ENCODE measurements around the gene SUPT4H1. TPM values are rescaled to one million over a fixed set of nuclear protein-coding genes. Genes with fewer than 3 reads are reported as not detected.

The SUPT4H1 gene
- total and polyA plus RNA-seq, 9 of the 15 experiments (the other 6 are each of a cell fraction or from before 2014, with no cell fraction given): 62.1 to 320 (median 117) TPM

DNA sequence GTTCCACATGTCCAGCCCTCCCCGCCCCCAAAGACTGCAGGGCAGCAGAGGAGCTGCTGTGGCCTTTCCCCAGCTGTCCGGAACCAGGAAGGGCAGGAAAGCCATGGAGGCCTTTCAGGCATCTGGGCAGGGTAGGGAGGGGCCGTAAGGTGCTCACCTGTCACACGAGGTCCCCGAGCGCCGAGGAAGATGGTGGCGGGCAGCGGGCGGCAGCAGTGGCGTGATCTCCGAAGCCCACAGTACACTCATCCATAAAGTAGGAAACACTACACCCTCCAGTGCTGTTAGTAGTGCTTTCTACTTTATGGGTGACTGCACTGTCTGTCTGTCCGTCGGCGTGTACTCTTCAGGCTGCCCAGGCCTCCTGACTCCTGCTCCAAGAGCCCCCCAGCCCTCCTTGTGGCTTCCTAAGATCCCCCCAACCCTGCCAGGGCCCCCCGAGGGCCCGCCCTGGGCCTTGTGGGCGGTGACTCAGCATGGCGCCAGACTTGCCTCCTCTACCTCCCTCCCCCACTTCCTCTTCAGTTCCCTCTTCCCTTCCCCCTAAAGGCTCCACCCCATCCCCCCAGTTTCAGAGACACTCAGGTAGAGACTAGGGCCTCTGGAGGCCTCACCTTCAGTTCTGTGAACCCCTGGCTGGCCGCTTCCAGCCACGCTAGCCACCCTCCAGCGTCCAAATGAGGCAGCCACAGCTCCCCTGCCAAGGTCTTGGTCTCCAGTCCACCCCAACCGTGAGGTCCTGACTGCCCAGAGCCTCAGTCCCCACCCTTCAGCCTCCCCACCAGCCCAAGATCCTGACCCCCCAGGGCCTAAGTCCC is 20.8 kb downstream of the SUPT4H1 start (continued):
- TF ChIP-seq ZBTB1 (CRISPR knock-in tag; IDR thresholded peaks at IDR 0.05; ENCODE audit: borderline replicate concordance, low read depth) (no peak), SMAD1 (IDR thresholded peaks at IDR 0.05; ENCODE audit: low read depth, low read length, partially characterized antibody) (peak; percentile 96), ZKSCAN1 (IDR thresholded peaks at IDR 0.05; ENCODE audit: low read depth, low read length) (no peak), CREB1 (IDR thresholded peaks at IDR 0.05) (peak; percentile 45), CREB1 (CRISPR knock-in tag; IDR thresholded peaks at IDR 0.05) (peak; percentile 14; the same call in 1 of the 2 replicates), ZNF12 (CRISPR knock-in tag; IDR thresholded peaks at IDR 0.05) (0 out of 2 replicates have a peak, but pooled peaks have one; percentile 11), ELF1 (tag; IDR thresholded peaks at IDR 0.05) (peak; percentile 49), SNRNP70 (optimal IDR thresholded peaks at IDR 0.05; ENCODE audit: low read depth, low read length) (peak; percentile 92), MTA1 (IDR thresholded peaks at IDR 0.05; ENCODE audit: borderline replicate concordance) (0 out of 2 replicates have a peak, but pooled peaks have one; percentile 14), PHTF2 (CRISPR knock-in tag; IDR thresholded peaks at IDR 0.05) (no peak), ZNF133 (CRISPR knock-in tag; IDR thresholded peaks at IDR 0.05) (no peak), L3MBTL2 (IDR thresholded peaks at IDR 0.05) (peak; percentile 22; the same call in 1 of the 2 replicates), OTX1 (CRISPR knock-in tag; IDR thresholded peaks at IDR 0.05) (no peak)
- TF ChIP-seq, protein P1, sequence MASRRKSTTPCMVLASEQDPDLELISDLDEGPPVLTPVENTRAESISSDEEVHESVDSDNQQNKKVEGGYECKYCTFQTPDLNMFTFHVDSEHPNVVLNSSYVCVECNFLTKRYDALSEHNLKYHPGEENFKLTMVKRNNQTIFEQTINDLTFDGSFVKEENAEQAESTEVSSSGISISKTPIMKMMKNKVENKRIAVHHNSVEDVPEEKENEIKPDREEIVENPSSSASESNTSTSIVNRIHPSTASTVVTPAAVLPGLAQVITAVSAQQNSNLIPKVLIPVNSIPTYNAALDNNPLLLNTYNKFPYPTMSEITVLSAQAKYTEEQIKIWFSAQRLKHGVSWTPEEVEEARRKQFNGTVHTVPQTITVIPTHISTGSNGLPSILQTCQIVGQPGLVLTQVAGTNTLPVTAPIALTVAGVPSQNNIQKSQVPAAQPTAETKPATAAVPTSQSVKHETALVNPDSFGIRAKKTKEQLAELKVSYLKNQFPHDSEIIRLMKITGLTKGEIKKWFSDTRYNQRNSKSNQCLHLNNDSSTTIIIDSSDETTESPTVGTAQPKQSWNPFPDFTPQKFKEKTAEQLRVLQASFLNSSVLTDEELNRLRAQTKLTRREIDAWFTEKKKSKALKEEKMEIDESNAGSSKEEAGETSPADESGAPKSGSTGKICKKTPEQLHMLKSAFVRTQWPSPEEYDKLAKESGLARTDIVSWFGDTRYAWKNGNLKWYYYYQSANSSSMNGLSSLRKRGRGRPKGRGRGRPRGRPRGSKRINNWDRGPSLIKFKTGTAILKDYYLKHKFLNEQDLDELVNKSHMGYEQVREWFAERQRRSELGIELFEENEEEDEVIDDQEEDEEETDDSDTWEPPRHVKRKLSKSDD (conservative IDR thresholded peaks at IDR 0.05; ENCODE audit: low read length): no peak
- TF ChIP-seq, protein P2, sequence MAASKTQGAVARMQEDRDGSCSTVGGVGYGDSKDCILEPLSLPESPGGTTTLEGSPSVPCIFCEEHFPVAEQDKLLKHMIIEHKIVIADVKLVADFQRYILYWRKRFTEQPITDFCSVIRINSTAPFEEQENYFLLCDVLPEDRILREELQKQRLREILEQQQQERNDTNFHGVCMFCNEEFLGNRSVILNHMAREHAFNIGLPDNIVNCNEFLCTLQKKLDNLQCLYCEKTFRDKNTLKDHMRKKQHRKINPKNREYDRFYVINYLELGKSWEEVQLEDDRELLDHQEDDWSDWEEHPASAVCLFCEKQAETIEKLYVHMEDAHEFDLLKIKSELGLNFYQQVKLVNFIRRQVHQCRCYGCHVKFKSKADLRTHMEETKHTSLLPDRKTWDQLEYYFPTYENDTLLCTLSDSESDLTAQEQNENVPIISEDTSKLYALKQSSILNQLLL (CRISPR knock-in tag; IDR thresholded peaks at IDR 0.05; ENCODE audit: borderline replicate concordance): no peak
- TF ChIP-seq, protein P3, sequence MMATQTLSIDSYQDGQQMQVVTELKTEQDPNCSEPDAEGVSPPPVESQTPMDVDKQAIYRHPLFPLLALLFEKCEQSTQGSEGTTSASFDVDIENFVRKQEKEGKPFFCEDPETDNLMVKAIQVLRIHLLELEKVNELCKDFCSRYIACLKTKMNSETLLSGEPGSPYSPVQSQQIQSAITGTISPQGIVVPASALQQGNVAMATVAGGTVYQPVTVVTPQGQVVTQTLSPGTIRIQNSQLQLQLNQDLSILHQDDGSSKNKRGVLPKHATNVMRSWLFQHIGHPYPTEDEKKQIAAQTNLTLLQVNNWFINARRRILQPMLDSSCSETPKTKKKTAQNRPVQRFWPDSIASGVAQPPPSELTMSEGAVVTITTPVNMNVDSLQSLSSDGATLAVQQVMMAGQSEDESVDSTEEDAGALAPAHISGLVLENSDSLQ (IDR thresholded peaks at IDR 0.05): no peak
- TF ChIP-seq, protein P4, sequence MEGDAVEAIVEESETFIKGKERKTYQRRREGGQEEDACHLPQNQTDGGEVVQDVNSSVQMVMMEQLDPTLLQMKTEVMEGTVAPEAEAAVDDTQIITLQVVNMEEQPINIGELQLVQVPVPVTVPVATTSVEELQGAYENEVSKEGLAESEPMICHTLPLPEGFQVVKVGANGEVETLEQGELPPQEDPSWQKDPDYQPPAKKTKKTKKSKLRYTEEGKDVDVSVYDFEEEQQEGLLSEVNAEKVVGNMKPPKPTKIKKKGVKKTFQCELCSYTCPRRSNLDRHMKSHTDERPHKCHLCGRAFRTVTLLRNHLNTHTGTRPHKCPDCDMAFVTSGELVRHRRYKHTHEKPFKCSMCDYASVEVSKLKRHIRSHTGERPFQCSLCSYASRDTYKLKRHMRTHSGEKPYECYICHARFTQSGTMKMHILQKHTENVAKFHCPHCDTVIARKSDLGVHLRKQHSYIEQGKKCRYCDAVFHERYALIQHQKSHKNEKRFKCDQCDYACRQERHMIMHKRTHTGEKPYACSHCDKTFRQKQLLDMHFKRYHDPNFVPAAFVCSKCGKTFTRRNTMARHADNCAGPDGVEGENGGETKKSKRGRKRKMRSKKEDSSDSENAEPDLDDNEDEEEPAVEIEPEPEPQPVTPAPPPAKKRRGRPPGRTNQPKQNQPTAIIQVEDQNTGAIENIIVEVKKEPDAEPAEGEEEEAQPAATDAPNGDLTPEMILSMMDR (IDR thresholded peaks at IDR 0.05 in 2 of 3, conservative IDR thresholded peaks at IDR 0.05 in 1 of 3; ENCODE audit: insufficient read depth in 2 of 3, low read depth in 1 of 3, low read length in 3 of 3): no peak
- TF ChIP-seq, protein P5, sequence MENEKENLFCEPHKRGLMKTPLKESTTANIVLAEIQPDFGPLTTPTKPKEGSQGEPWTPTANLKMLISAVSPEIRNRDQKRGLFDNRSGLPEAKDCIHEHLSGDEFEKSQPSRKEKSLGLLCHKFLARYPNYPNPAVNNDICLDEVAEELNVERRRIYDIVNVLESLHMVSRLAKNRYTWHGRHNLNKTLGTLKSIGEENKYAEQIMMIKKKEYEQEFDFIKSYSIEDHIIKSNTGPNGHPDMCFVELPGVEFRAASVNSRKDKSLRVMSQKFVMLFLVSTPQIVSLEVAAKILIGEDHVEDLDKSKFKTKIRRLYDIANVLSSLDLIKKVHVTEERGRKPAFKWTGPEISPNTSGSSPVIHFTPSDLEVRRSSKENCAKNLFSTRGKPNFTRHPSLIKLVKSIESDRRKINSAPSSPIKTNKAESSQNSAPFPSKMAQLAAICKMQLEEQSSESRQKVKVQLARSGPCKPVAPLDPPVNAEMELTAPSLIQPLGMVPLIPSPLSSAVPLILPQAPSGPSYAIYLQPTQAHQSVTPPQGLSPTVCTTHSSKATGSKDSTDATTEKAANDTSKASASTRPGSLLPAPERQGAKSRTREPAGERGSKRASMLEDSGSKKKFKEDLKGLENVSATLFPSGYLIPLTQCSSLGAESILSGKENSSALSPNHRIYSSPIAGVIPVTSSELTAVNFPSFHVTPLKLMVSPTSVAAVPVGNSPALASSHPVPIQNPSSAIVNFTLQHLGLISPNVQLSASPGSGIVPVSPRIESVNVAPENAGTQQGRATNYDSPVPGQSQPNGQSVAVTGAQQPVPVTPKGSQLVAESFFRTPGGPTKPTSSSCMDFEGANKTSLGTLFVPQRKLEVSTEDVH (IDR thresholded peaks at IDR 0.05; ENCODE audit: low read depth, partially characterized antibody): no peak
